ENCODE results near the gene MYL11. TPM values are rescaled to one million over a fixed set of nuclear protein-coding genes. Genes with fewer than 3 reads are reported as not detected.

Gene MYL11
- polyA plus RNA-seq, 2 of the 4 experiments (the other 2 are of a cell fraction) = 0.46 TPM; not detected in 1

DNA sequence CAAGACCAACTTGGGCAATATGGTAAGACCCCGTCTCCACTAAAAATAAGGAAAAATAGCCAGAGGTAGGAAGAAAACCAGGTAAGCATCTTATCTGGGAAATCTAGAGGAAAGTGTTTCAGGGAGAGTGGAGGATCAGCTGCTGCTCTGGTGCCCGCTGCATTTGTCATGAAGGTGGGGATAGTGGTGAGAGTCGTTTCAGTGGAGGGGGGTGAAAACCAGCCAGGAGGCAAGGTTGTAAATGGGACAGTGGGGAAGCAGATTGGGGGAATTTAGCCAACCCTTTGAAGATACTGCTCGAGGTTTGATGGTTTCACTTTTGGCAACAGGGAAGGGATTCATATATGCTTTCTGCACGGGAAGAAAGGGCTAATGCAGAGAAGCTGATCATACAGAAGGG lies 46.4 kb downstream of the MYL11 start:
- Histone ChIP-seq H3K4me3 (no peak overlapping the region), H3K4me2 (no peak overlapping the region), H3K9me3 (no peaks in the 10 kb centered on the region), H3K4me1 (peaks cover 11% of the 10 kb centered on the region; the same call in 2 of the 3 replicates), H3K27ac (no peak overlapping the region)
- DNase-seq (ENCODE audit: low read depth in 1 of 2, low spot score in 1 of 2) = no peak
- WGBS (ENCODE audit: missing lambda C conversion rate) = 84% methylated on average over 5 of the region's 5 CpGs
- CTCF ChIA-PET = interaction anchor here (0.9 to 5.3 kb wide), 6 partner anchors 11 to 210 kb away, joined by 3 to 68 read pairs (median 4); partner anchors contain the start of genes DCTPP1 and ZNF48
- ATAC-seq = no peak
- no peak for FAIRE-seq
- POLR2A ChIA-PET = no interaction called here
- TF ChIP-seq POLR2AphosphoS2 (conservative IDR thresholded peaks at IDR 0.05; ENCODE audit: low read length) (no peak), MAZ (IDR thresholded peaks at IDR 0.05; ENCODE audit: borderline replicate concordance, low read depth, low read length) (no peak), NPAS2 (CRISPR knock-in tag; IDR thresholded peaks at IDR 0.05; ENCODE audit: borderline replicate concordance) (no peak), ESRRA (IDR thresholded peaks at IDR 0.05; ENCODE audit: borderline replicate concordance, low read length) (no peak), ZSCAN20 (CRISPR knock-in tag; IDR thresholded peaks at IDR 0.05) (no peak), MAFK (IDR thresholded peaks at IDR 0.05; ENCODE audit: partially characterized antibody) (no peak), MYC (IDR thresholded peaks at IDR 0.05; ENCODE audit: borderline replicate concordance, low read length) (no peak), EHF (CRISPR knock-in tag; IDR thresholded peaks at IDR 0.05) (no peak), HDAC2 (IDR thresholded peaks at IDR 0.05) (no peak), CEBPB (IDR thresholded peaks at IDR 0.05) (no peak)

Small RNA genes lying within 50 kb of the gene (small RNA-seq; reads per million reads assigned to genes)
- gene RF00406 = 0 to 18.5 (median 3.0) reads per million in 6 experiments

Other genes with a start within 250 kb of the MYL11 start
- gene CORO1A, start 191.2 kb upstream of the MYL11 start, polyA plus RNA-seq (2011; rRNA removed) = 0.82 and 0.83 TPM in 2 replicates
- gene CORO1A, start 191.2 kb upstream of the MYL11 start, polyA plus RNA-seq (2017; fragmentation: RNase III; extraction: RNeasy Plus Mini Kit Qiagen cat#74134 plus additional on column Dnase treatment) = 4.1 to 5.9 TPM (median 5.3 TPM) in 3 replicates
- gene BOLA2B, start 181.1 kb upstream of the MYL11 start, polyA plus RNA-seq (2011; rRNA removed) = 43.9 and 53.8 TPM in 2 replicates
- 236 to 258 TPM (median 244 TPM) in 3 replicates for gene BOLA2B, start 181.1 kb upstream of the MYL11 start, polyA plus RNA-seq (2017; fragmentation: RNase III; extraction: RNeasy Plus Mini Kit Qiagen cat#74134 plus additional on column Dnase treatment)
- 3.5 and 17.5 TPM in 2 replicates for gene SLX1A, start 180.9 kb upstream of the MYL11 start, polyA plus RNA-seq (2011; rRNA removed)
- gene SLX1A, start 180.9 kb upstream of the MYL11 start, polyA plus RNA-seq (2017; fragmentation: RNase III; extraction: RNeasy Plus Mini Kit Qiagen cat#74134 plus additional on column Dnase treatment) = 28.0 to 32.2 TPM (median 28.4 TPM) in 3 replicates
- gene SULT1A3, start 175.5 kb upstream of the MYL11 start, polyA plus RNA-seq (2011; rRNA removed) = 8.0 and 11.5 TPM in 2 replicates
- gene SULT1A3, start 175.5 kb upstream of the MYL11 start, polyA plus RNA-seq (2017; fragmentation: RNase III; extraction: RNeasy Plus Mini Kit Qiagen cat#74134 plus additional on column Dnase treatment) = 7.9 to 8.8 TPM (median 8.3 TPM) in 3 replicates
- gene NPIPB13, start 126.3 kb upstream of the MYL11 start, polyA plus RNA-seq (2011; rRNA removed) = 0.98 and 1.7 TPM in 2 replicates
- gene NPIPB13, start 126.3 kb upstream of the MYL11 start, polyA plus RNA-seq (2017; fragmentation: RNase III; extraction: RNeasy Plus Mini Kit Qiagen cat#74134 plus additional on column Dnase treatment) = 1.00 to 1.5 TPM (median 1.1 TPM) in 3 replicates
- gene CD2BP2, start 19.5 kb upstream of the MYL11 start, polyA plus RNA-seq (2011; rRNA removed) = 33.9 and 35.6 TPM in 2 replicates
- 48.5 to 54.5 TPM (median 54.0 TPM) in 3 replicates for gene CD2BP2, start 19.5 kb upstream of the MYL11 start, polyA plus RNA-seq (2017; fragmentation: RNase III; extraction: RNeasy Plus Mini Kit Qiagen cat#74134 plus additional on column Dnase treatment)
- gene TBC1D10B, start 4.3 kb upstream of the MYL11 start, polyA plus RNA-seq (2011; rRNA removed) = 10.9 and 12.6 TPM in 2 replicates
- gene TBC1D10B, start 4.3 kb upstream of the MYL11 start, polyA plus RNA-seq (2017; fragmentation: RNase III; extraction: RNeasy Plus Mini Kit Qiagen cat#74134 plus additional on column Dnase treatment) = 21.5 to 24.0 TPM (median 23.2 TPM) in 3 replicates
- gene SEPTIN1, start 7.8 kb downstream of the MYL11 start, polyA plus RNA-seq (2011; rRNA removed) = 0.13 and 0.17 TPM in 2 replicates
- 0.58 to 0.73 TPM (median 0.65 TPM) in 3 replicates for gene SEPTIN1, start 7.8 kb downstream of the MYL11 start, polyA plus RNA-seq (2017; fragmentation: RNase III; extraction: RNeasy Plus Mini Kit Qiagen cat#74134 plus additional on column Dnase treatment)
- 7.0 and 9.3 TPM in 2 replicates for gene ZNF48, start 20.6 kb downstream of the MYL11 start, polyA plus RNA-seq (2011; rRNA removed)
- gene ZNF48, start 20.6 kb downstream of the MYL11 start, polyA plus RNA-seq (2017; fragmentation: RNase III; extraction: RNeasy Plus Mini Kit Qiagen cat#74134 plus additional on column Dnase treatment) = 9.1 to 10.4 TPM (median 9.7 TPM) in 3 replicates
- gene ZNF771, start 32.8 kb downstream of the MYL11 start, polyA plus RNA-seq (2011; rRNA removed) = 5.0 and 5.7 TPM in 2 replicates
- 6.8 to 7.9 TPM (median 7.2 TPM) in 3 replicates for gene ZNF771, start 32.8 kb downstream of the MYL11 start, polyA plus RNA-seq (2017; fragmentation: RNase III; extraction: RNeasy Plus Mini Kit Qiagen cat#74134 plus additional on column Dnase treatment)
- gene DCTPP1, start 55.2 kb downstream of the MYL11 start, polyA plus RNA-seq (2011; rRNA removed) = 105 and 122 TPM in 2 replicates
- 114 to 121 TPM (median 120 TPM) in 3 replicates for gene DCTPP1, start 55.2 kb downstream of the MYL11 start, polyA plus RNA-seq (2017; fragmentation: RNase III; extraction: RNeasy Plus Mini Kit Qiagen cat#74134 plus additional on column Dnase treatment)
- 61.5 and 72.6 TPM in 2 replicates for gene SEPHS2, start 71.1 kb downstream of the MYL11 start, polyA plus RNA-seq (2011; rRNA removed)
- gene SEPHS2, start 71.1 kb downstream of the MYL11 start, polyA plus RNA-seq (2017; fragmentation: RNase III; extraction: RNeasy Plus Mini Kit Qiagen cat#74134 plus additional on column Dnase treatment) = 42.8 to 48.9 TPM (median 47.8 TPM) in 3 replicates
- 0.40 and 0.94 TPM in 2 replicates for gene ITGAL, start 97.9 kb downstream of the MYL11 start, polyA plus RNA-seq (2011; rRNA removed)
- gene ITGAL, start 97.9 kb downstream of the MYL11 start, polyA plus RNA-seq (2017; fragmentation: RNase III; extraction: RNeasy Plus Mini Kit Qiagen cat#74134 plus additional on column Dnase treatment) = 0.08 to 0.51 TPM (median 0.17 TPM) in 3 replicates
- gene ZNF768, start 151.8 kb downstream of the MYL11 start, polyA plus RNA-seq (2011; rRNA removed) = 17.0 and 21.3 TPM in 2 replicates
- gene ZNF768, start 151.8 kb downstream of the MYL11 start, polyA plus RNA-seq (2017; fragmentation: RNase III; extraction: RNeasy Plus Mini Kit Qiagen cat#74134 plus additional on column Dnase treatment) = 27.3 to 33.6 TPM (median 31.3 TPM) in 3 replicates
- 4.8 and 5.2 TPM in 2 replicates for gene ZNF747, start 160.1 kb downstream of the MYL11 start, polyA plus RNA-seq (2011; rRNA removed)
- gene ZNF747, start 160.1 kb downstream of the MYL11 start, polyA plus RNA-seq (2017; fragmentation: RNase III; extraction: RNeasy Plus Mini Kit Qiagen cat#74134 plus additional on column Dnase treatment) = 3.6 to 5.0 TPM (median 4.6 TPM) in 3 replicates
- gene ZNF764, start 183.6 kb downstream of the MYL11 start, polyA plus RNA-seq (2011; rRNA removed) = 2.9 and 3.0 TPM in 2 replicates
- 3.5 to 4.0 TPM (median 4.0 TPM) in 3 replicates for gene ZNF764, start 183.6 kb downstream of the MYL11 start, polyA plus RNA-seq (2017; fragmentation: RNase III; extraction: RNeasy Plus Mini Kit Qiagen cat#74134 plus additional on column Dnase treatment)
- 4.8 and 6.7 TPM in 2 replicates for gene ZNF688, start 196.9 kb downstream of the MYL11 start, polyA plus RNA-seq (2011; rRNA removed)
- gene ZNF688, start 196.9 kb downstream of the MYL11 start, polyA plus RNA-seq (2017; fragmentation: RNase III; extraction: RNeasy Plus Mini Kit Qiagen cat#74134 plus additional on column Dnase treatment) = 4.6 to 5.4 TPM (median 4.8 TPM) in 3 replicates
- gene ZNF785, start 210.9 kb downstream of the MYL11 start, polyA plus RNA-seq (2011; rRNA removed) = not detected in 2 replicates
- not detected in 3 replicates for gene ZNF785, start 210.9 kb downstream of the MYL11 start, polyA plus RNA-seq (2017; fragmentation: RNase III; extraction: RNeasy Plus Mini Kit Qiagen cat#74134 plus additional on column Dnase treatment)
- 6.8 and 7.1 TPM in 2 replicates for gene ZNF689, start 235.6 kb downstream of the MYL11 start, polyA plus RNA-seq (2011; rRNA removed)
- 6.5 to 7.4 TPM (median 7.0 TPM) in 3 replicates for gene ZNF689, start 235.6 kb downstream of the MYL11 start, polyA plus RNA-seq (2017; fragmentation: RNase III; extraction: RNeasy Plus Mini Kit Qiagen cat#74134 plus additional on column Dnase treatment)